BLaER1 (cell line): ENCODE measurements around the gene CYP4F22.
A peak's percentile ranks its signal among the peaks of the same experiment; 100 is the strongest.
"Not testable (repeated sequence)": the region's sequence is repeated elsewhere in the genome, so short reads cannot be mapped to it uniquely, and the experiment has no call there.

Experiments
- H3K27ac ChIP-seq: shearing (Covaris generic); formaldehyde crosslinking; 2 replicates; pipeline ENCODE4 v1.8.1; 2022
- H3K27me3 ChIP-seq: shearing (Covaris generic); formaldehyde crosslinking; 2 replicates; pipeline ENCODE4 v1.8.1; 2022
- H3K36me3 ChIP-seq: shearing (Covaris generic); formaldehyde crosslinking; 2 replicates; pipeline ENCODE4 v1.8.1; 2022
- H3K4me1 ChIP-seq: shearing (Covaris generic); formaldehyde crosslinking; 2 replicates; pipeline ENCODE4 v1.8.1; 2022
- H3K4me2 ChIP-seq: shearing (Covaris generic); formaldehyde crosslinking; 2 replicates; pipeline ENCODE4 v1.8.1; 2022
- H3K4me3 ChIP-seq: shearing (Covaris generic); formaldehyde crosslinking; 2 replicates; pipeline ENCODE4 v1.8.1; 2022
- H3K9ac ChIP-seq: shearing (Covaris generic); formaldehyde crosslinking; 2 replicates; pipeline ENCODE4 v1.8.1; 2022
- H3K9me3 ChIP-seq: shearing (Covaris generic); formaldehyde crosslinking; 2 replicates; pipeline ENCODE4 v1.8.1; 2022
- H4K20me1 ChIP-seq: shearing (Covaris generic); formaldehyde crosslinking; 2 replicates; pipeline ENCODE4 v1.8.1; 2022
- Cebpa-rat ChIP-seq: shearing (Covaris generic); IDR thresholded peaks from 2 replicates; pipeline ENCODE4 v1.8.1; 2022

CYP4F22 gene

GRCh38 chr19:15587663-15588062 lies 79.3 kb downstream of the CYP4F22 start:
- H3K36me3 ChIP-seq, result no peaks in the 10 kb centered on the region
- no peak overlapping the region for H3K27ac ChIP-seq
- H3K27me3 ChIP-seq, result no peaks in the 10 kb centered on the region
- peaks cover 9% of the 10 kb centered on the region; the same call in 1 of the 2 replicates for H3K9me3 ChIP-seq
- no peak overlapping the region for H3K4me2 ChIP-seq
- no peak overlapping the region for H3K4me3 ChIP-seq
- H4K20me1 ChIP-seq, result no peaks in the 10 kb centered on the region
- peaks cover 11% of the 10 kb centered on the region for H3K4me1 ChIP-seq
- H3K9ac ChIP-seq, result no peak overlapping the region
- 0 out of 2 replicates have a peak, but pooled peaks have one; percentile 50 for TF ChIP-seq Cebpa-rat

DNA sequence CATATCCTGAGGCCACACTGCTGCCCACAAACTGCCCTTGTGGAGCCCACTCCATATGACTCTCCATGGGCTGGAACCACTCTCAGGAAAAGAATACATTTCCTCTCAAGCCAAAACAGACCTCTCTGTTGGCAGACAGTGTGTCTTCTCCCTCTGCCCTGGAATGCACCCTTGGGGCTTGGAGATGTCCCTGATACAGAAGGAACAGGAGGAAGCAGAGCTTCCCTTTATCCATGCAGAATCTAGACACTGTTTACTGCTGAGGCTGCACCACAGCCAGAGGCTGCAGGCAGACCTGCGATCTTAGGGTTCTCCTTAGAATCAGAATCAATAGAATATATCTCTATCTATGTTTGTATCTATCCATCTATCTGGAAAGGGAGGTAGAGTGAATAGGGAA lies 79.9 kb downstream of the CYP4F22 start:
- TF ChIP-seq Cebpa-rat, result no peak
- Histone ChIP-seq H3K9ac (no peak overlapping the region), H4K20me1 (no peaks in the 10 kb centered on the region), H3K27ac (no peak overlapping the region), H3K36me3 (no peaks in the 10 kb centered on the region), H3K27me3 (no peaks in the 10 kb centered on the region), H3K9me3 (peaks cover 9% of the 10 kb centered on the region; the same call in 1 of the 2 replicates), H3K4me3 (no peak overlapping the region), H3K4me1 (peaks cover 14% of the 10 kb centered on the region), H3K4me2 (no peak overlapping the region)

DNA sequence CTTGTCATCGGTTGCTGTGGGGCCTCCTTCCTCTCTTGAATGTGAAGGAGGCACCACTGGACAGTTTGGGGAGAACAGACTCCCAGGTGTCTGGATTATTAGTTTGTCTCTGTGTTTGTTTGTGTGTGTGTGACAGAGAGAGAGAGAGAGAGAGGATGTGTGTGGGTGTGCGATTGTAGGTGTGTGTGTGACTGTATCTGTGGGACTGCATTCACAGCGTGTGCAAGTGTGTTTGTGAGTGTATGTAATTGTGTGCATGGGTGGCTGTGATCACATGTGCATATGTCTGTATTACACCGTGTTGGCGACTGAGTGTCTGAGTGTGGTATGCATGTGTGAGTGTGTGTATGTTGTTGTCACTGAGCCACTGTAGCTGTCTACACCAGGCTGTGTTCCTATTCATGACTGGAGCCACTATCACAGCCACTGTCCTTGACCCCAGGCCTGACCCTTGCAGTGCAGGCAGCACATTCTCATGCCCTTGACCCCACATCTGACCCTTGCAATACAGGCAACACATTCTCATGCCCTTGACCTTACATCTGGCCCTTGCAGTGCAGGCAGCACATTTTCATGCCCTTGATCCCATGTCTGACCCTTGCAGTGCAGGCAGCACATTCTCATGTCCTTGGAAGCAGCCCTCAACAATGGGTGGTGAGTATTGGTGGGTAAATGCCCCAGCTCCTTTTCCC lies 81.6 kb downstream of the CYP4F22 start:
- no peak overlapping the region for H3K9ac ChIP-seq
- no peak overlapping the region for H3K27ac ChIP-seq
- peaks cover 9% of the 10 kb centered on the region; the same call in 1 of the 2 replicates for H3K9me3 ChIP-seq
- no peaks in the 10 kb centered on the region for H3K27me3 ChIP-seq
- no peak overlapping the region for H3K4me2 ChIP-seq
- H3K4me1 ChIP-seq, result peaks cover 14% of the 10 kb centered on the region
- TF ChIP-seq Cebpa-rat, result no peak
- H3K4me3 ChIP-seq, result no peak overlapping the region
- no peaks in the 10 kb centered on the region for H3K36me3 ChIP-seq
- H4K20me1 ChIP-seq, result no peaks in the 10 kb centered on the region

DNA sequence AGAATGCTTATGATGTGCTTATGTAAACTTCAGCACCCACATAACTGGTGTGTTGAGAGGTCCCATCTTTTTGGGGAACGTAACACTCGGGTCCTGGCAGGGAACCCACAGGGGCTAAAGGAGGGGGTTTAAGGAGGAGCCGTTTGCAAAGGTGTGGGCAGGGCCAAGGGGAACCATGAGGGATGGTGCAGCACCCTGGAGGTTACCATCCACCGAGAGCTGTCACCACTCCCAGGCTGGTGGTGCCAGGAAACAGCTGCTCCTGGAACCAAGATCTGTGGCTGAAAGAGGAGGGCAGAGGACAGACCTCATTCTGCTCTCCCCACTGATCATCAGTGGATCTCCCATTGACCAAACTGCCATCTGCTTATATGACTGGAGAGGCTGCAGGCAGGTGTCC lies 83.5 kb downstream of the CYP4F22 start:
- no peak overlapping the region for H3K9ac ChIP-seq
- no peaks in the 10 kb centered on the region for H3K27me3 ChIP-seq
- peaks cover 11% of the 10 kb centered on the region; the same call in 1 of the 2 replicates for H3K9me3 ChIP-seq
- H3K4me1 ChIP-seq, result peaks cover 14% of the 10 kb centered on the region
- H3K36me3 ChIP-seq, result no peaks in the 10 kb centered on the region
- no peaks in the 10 kb centered on the region for H4K20me1 ChIP-seq
- no peak for TF ChIP-seq Cebpa-rat
- H3K4me2 ChIP-seq, result no peak overlapping the region
- H3K4me3 ChIP-seq, result no peak overlapping the region
- no peak overlapping the region for H3K27ac ChIP-seq

- not testable (repeated sequence) for H3K4me2 ChIP-seq, H3K9ac ChIP-seq, H3K27ac ChIP-seq, H3K36me3 ChIP-seq, H3K27me3 ChIP-seq, H3K4me3 ChIP-seq, H4K20me1 ChIP-seq
- Histone ChIP-seq H3K9me3 (peaks cover 12% of the 10 kb centered on the region; the same call in 1 of the 2 replicates), H3K4me1 (peaks cover 14% of the 10 kb centered on the region)
Observed at GRCh38 chr19:15592506-15592905, 84.2 kb downstream of the CYP4F22 start.

DNA sequence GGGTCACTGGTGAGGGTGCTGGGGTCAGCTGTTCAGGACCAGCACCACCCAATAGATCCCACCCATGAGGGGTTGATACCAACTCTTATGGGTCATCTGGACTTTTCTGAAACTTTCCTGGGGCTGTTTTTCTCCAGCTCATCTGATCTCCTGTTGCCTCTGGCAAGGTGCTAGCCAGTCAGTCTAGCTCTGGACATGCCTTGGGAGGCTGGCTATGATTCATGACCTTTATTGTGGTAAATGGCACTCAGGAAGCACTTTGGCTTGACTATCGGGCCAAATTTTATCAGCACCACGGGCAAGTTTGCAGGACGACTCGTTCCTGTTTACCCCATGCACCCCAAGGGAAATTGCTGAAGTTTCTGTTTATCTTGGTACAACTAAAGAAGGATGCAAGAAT lies 85.4 kb downstream of the CYP4F22 start:
- not testable (repeated sequence) for H3K36me3 ChIP-seq, H4K20me1 ChIP-seq, H3K27me3 ChIP-seq, H3K4me2 ChIP-seq, H3K9ac ChIP-seq, H3K4me3 ChIP-seq, H3K27ac ChIP-seq
- H3K9me3 ChIP-seq, result peaks cover 12% of the 10 kb centered on the region; the same call in 1 of the 2 replicates
- H3K4me1 ChIP-seq, result peaks cover 14% of the 10 kb centered on the region

- Histone ChIP-seq H3K9me3 (peaks cover 12% of the 10 kb centered on the region; the same call in 1 of the 2 replicates), H3K36me3 (no peaks in the 10 kb centered on the region), H3K4me2 (no peak overlapping the region), H3K4me1 (peaks cover 14% of the 10 kb centered on the region), H4K20me1 (no peaks in the 10 kb centered on the region), H3K4me3 (no peak overlapping the region), H3K9ac (no peak overlapping the region), H3K27ac (no peak overlapping the region), H3K27me3 (no peaks in the 10 kb centered on the region)
- TF ChIP-seq Cebpa-rat, result no peak
Observed at GRCh38 chr19:15595069-15595468, 86.7 kb downstream of the CYP4F22 start.
